NCI-H1436 (cell line): ENCODE data around the gene LRRC66.

Experiments
- DNase-seq: peaks from one replicate; lab custom pipeline; 2025; lab: John Stamatoyannopoulos, UW

LRRC66 gene, protein sequence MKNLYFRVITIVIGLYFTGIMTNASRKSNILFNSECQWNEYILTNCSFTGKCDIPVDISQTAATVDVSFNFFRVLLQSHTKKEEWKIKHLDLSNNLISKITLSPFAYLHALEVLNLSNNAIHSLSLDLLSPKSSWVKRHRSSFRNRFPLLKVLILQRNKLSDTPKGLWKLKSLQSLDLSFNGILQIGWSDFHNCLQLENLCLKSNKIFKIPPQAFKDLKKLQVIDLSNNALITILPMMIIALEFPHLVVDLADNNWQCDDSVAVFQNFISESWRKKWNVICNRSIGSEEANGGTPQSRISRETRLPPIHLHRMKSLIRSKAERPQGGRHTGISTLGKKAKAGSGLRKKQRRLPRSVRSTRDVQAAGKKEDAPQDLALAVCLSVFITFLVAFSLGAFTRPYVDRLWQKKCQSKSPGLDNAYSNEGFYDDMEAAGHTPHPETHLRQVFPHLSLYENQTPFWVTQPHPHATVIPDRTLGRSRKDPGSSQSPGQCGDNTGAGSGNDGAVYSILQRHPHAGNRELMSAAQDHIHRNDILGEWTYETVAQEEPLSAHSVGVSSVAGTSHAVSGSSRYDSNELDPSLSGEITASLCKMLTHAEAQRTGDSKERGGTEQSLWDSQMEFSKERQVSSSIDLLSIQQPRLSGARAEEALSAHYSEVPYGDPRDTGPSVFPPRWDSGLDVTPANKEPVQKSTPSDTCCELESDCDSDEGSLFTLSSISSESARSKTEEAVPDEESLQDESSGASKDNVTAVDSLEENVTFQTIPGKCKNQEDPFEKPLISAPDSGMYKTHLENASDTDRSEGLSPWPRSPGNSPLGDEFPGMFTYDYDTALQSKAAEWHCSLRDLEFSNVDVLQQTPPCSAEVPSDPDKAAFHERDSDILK

DNA sequence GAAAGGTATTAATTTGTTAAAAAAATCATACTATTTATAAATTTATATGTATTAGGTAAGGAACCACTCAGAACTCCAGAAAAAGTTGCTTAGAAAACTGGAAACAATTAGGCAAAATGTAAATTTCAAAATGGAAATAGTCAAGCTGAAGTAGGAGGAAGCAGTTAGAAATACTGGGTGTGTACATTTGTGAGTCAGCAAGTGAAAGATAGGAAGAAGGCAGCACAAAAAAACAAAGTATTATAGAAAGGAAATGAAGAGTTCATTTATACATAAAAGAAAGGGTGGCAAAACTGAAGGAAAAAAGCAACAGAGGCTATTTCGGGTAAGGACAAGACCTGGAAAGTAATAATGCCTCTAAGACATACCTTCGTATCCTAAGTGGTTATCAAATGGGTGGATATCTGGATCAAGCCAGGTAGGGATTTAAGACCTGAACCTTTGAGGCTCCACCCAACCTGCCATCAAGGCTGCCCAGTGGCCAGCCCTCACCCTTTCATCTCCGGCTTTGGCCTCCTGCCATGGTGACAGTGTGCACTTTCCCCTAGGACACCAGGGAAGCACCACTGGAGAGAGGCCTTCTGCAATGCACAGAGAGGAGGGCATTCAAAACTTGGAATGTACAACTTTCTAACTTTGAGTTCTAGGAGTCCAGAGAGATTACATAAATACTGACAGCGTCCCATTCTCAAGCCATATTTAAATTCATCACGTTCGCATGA is at the start of gene LRRC66:
Gene LRRC66 (minus strand): TSS at position 428 of the 722 bp plus-strand sequence. CDS start 2,750 bp downstream, outside the sequence.
- no peak for DNase-seq

DNA sequence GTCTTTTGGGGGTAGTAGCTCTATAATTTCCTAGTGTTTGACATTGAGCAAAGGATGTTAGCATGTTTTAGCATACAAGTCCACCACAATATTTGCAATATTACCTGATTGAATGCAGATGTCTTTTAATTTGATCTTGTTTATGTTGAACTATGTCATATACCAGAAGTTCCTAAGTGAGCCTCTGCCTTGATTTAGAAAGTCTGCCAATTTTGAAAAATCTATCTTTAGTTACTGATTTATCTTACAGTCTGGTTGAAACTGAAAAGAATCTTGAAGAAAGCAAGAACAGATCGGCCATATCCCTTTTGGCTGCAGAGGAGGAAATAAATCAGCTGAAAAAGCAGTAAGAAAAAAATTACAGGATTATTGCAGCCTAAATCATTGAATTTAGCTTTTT is 49.4 kb upstream of the LRRC66 start:
- DNase-seq: no peak

DNA sequence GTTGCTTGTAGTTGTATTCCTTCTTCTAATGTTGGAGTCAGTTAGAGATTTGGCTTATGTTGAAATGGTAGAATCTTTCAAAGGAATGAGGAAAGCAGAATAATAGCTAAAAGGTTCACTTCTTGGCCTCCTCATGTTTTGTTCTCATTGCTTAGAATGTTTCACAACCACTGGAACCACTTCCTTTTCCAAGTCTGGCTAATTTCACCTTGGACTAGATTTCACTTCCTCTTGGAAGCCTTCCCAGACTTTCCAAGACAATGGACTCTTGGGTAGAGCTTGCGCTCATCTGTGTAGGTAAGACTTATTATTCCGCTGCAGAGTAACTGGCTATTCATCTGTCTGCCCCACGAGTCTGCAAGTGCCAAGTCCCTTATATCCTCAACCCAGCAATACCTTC is 39.2 kb upstream of the LRRC66 start:
- DNase-seq: no peak

DNA sequence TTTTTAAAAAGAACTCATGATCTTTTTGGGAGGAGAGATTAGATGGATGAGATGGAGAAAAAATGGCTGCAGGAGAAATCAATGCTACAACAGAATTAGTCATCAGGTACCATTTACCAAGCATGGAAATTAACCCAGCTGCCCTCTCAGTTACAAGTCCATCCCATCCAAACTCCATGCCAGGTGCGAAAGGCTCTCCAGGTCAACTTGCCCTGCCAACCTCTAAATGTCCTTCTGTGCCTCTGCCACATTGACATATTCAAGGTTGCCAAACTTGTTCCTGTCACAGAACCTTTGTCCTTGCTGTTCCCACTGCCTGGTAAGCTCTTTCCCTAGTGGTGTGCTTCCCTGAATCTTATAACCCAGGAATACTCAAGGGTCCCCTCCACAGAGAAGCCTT is 38.1 kb upstream of the LRRC66 start:
- DNase-seq: no peak

DNA sequence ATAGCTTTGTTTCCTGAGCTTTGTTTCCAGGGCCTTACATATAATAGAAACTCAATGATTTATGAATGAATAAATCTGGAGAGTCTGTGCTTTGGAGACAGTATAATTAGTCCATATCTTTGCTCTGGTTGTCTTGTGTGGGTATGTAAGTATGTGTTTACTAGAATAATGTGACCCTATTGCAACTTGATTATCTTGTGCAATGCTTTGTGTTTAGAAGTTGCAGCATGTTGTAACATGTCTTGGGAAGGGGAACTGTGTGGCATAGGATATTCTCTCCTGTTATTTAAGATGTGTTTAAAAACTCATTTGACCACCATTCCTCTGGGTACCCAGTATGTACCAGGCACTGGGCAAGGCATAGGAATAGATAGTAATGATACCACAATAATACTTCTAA is 37.0 kb upstream of the LRRC66 start:
- DNase-seq: no peak

DNA sequence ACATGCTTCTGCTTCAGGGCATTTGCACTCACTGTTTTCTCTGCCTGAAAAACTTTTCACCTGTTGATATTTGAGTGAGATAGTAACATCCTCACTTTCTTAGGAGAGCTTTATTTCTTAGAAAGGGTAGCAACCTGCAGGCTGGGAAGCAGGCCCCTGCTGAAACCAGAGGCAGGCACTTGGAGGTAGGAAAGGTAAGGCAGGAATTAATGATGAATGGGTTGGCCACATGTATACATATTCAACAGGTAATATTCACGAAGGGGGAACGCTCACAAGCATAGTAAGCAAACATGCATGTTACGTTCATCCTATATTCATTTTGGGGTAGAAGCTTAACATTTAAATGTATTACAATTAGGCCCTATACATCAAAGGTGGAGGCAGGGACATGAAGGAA is 34.1 kb upstream of the LRRC66 start:
- DNase-seq: no peak

DNA sequence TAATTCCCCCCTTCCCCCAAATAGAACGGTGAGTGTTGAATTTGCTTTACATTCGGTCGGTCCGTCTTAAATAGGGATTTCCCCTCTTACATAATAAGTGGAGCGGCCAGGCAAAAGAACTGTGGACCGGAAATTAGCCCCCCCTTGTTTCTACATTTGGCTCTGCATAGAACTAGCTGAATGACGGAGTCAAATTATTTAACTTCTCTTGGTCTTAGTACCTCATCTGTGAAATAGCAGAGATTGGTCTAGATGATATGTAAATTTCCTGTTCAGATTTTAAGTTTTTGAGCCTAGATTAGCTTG is 32.3 kb upstream of the LRRC66 start:
- DNase-seq: no peak

DNA sequence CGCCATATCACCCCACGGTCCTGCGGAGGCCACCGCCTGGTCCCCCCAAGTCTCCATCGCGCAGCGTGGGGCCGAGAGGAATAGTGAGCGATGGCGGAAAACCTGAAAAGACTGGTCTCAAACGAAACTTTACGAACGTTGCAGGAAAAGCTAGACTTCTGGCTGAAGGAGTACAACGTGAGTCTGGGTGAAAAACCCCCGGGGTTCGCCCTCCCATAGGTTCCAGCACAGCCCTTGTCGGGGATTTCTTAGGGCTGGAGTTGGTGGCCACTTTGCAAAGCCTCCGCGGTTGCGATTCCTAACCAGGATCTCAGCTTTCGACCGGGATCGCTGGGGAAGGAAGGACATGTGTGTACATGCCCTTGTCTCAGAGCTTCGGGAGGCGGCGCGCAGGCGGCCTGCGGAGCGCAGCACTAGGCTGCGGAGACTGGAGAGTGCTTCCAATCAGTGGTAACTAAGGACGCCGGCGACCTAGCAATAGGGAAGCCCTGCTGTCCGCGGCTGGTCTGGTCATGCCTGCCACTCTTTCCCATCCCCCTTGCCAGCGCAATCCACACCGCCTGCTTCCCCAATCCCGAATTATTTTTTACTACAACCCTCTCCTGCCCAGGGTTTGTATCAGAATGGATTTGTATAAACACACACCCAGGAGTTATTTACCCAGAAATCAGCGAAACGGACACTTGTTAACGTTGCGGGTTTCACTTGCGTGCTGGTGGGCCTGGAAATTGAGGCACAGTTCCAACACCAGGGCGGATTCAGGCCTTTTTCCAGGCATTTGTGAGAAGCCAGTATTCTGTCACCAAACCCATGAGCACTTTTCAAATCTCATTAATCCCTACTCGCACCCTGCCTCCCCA is 31.7 kb upstream of the LRRC66 start:
- DNase-seq: peak; percentile 20

DNA sequence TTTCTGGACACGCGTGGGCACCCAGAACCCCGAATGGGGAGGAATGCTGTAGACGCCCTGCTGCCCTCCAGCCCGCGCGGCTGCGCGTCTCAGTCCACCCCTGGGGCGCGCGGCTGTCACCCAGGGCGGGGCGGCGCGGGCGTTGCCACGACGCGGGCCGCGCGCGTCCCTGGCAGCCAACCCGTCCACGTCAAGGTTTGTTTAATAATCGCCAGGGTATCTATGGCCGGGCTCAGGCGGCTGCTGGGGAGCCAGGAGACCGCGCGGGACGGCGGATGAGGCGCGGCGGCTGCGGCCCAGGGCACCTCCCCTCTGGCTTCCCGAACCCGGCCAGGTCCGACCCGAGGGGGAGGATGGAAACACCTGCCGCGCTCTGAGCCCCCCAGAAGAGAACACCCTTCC is 31.1 kb upstream of the LRRC66 start, which contains the start of gene SPATA18:
Gene SPATA18 (plus strand): TSS at position 92 of the 402 bp plus-strand sequence. CDS start 401 bp downstream, outside the sequence.
- DNase-seq: no peak

DNA sequence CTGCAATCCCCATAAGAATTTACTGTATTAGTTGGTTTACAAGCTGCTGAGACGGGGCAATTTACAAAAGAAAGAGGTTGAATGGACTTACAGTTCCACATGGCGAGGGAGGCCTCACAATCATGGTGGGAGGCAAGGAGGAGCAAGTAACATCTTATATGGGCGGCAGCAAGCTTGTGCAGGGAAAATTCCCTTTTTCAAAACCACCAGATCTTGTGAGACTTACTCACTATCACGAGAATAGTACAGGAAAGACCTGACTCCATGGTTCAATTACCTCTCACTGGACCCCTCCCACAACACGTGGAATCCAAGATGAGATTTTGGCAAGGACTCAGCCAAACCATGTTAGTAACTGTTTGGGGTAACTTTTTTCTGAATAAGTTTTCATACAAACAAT is 29.1 kb upstream of the LRRC66 start:
- DNase-seq: no peak

DNA sequence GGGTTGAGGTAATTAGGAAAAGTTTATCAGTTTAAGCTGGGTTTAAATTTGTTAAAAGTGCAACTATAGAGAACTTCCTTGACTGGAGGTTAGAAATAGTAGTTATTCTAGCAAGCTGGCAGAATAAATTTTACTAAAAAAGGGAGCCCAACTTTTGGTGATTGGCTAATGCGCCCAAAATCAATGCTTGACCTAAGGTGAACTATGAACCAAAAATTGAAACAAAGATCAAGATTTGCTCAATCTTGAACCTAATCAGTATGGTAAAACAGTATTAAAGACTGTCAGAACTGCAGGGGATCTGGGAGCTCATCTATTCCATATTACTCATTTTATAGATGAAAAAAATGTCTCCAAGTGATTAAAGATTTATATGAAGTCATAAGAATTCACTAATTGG is 24.9 kb upstream of the LRRC66 start:
- no peak for DNase-seq

DNA sequence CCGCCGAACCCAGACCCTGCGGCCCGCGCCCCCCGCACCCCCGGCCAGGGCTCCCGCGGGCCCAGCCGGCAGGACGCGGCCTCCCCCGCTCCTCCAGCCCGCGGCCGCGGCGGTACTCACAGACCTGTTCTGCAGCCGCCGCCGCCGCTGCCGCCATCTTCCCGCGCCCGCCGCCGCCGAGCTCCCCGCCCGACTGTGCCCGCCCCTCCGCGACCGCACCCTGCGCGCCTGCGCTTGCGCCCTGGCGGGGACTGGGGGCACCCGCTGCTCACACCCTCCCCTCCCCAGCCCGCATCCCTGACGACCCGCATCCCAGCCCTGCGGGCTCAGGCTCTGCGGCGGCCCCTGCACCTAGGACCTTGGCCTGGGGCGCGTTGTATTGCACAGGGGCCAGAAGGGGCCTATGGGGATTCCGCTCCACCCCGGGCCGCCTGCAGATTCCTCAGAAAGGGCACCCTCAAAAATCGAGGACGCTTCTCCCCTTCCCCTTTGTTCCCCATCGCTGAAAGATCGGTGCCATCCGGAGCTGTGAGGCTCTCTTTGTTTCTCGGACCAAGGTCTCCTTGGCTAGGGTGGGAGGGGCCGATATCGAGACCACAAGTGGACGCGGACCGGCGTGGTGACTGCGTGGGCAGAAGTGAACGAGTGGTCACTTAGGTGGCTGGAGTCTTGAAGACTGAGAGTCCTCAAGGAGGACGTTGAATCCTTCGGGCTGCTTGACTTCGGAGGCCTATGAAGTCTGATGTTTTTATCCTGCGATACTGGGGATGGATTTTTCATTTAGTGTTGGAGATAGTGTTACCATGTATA is 18.1 kb upstream of the LRRC66 start, which contains the start of gene SGCB:
Gene SGCB (minus strand): TSS at position 197 of the 810 bp plus-strand sequence. CDS start 40 bp downstream, at position 157.
- DNase-seq: peak; percentile 39

DNA sequence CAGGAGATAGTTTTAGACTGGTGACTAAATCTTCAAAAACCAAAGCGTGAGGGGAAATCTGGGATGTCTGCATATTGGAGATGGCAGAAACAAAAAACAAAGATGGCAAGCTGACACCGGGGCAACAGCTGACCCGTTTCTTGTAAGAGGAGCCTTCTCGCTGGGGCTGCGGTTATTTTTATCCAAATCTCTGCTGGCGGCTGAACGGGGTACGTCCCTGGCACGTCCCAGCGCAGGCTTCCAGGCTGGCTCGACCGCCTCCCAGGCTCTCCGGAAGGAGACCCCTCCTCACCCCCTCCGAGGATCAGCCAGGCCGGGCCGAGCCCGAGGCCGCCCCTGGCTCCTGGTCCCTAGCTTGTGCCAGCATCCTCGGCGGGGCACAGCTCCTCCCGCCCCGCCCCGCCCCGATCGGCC is 17.5 kb upstream of the LRRC66 start:
- DNase-seq: peak; percentile 27

DNA sequence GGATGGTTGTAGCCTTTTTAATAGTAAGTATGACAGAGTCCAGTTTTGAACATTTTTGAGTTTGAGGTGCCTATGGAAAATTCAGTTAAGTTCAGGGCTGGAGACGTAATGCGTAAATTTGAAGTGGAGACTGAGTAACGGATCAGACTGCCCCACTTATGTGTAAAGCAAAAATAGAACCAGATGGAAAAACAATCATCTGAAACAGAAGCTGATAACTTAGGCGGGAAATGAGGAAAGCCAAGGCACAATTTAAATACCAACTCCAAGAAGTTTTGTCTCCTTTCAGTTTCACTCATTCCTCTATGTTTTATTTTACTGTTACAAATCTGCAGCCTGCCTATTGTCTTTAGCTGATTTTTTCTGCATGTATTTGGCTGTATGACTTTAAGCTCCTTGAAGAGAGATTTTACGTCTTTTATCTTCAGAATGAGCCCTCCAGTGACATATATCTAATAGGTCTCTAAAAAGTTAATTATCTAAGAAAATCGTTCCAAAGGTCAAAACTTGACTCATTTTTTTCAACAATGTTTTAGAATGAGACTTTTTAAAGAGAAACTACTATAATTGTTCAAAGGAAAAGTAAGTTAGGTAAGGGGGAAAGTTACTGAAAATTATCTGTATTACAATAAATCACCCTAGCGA is 16.8 kb upstream of the LRRC66 start:
- no peak for DNase-seq

DNA sequence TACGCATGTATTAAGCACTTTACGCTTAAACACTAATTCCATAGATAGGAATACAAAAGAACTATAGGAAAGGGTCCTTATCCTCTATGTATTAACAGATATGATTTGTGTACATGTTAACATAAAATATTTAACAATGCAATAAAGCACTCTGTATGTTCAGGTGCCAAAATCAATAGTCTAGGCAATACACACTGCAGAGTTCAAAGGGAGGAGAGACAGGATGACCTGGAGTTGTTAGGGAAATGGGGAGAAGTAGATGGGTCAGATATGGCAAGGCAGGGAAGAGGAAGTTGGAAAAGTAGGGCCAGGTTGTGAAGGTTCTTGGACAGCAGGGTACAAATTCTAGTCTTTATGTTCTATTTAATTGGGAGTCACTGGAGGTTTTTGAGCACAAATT is 15.0 kb upstream of the LRRC66 start:
- DNase-seq: no peak

DNA sequence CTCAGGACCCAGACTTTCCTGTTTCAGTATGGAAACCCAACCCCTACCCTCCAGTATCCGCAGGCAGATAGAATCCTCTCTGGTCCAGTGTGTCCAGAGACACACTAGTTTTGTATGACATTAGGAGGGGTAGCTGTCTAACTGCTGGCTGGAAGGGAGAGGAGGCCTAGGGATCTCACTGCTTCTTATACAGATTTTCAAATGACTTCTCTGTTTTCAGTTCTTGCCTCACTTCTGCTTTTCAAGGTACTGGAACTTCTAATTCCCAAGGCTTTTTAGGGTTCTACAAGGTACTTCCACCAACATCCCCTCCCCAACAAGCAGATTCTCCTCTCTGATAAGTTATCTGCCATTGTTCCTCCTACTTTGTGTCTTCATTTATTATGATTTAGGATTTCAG is 11.8 kb upstream of the LRRC66 start:
- DNase-seq: no peak

DNA sequence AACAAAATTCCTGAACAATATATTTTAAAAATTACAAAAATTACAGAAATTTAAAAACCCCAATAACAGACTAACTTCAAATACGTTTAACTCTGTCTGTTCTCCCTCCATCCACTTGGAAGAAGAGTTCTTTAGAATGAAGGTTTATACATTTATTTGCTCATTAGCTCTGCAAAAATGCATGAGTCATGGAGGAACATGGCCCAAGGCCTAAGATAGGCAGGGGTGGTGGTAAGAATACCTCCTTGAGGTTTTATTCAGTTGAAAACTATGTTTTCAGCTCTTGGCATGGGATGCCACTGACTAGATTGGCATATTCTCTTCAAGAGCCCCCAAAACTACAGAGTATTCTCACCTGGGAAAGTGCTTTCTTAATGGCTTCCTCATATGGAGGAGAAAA is 8.8 kb upstream of the LRRC66 start:
- DNase-seq: no peak

DNA sequence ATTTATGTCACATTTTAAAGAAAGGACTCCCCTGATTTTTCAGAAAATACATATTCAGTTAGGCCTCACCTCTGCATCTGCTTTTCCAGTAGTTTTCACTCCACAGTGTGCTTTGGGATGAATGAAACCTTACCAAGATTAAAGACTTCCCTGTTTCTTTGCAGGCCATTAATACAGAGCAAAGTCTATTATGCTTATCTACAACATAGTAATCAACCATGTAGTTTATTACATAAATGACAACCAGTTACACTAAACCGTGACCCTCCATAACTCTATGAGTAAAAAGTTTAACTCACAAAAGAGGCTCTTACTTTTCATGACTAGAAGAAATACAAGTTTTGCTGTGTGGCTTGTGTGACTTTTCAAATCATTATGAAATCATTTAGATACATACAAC is 2.3 kb downstream of the LRRC66 start:
- DNase-seq: no peak

DNA sequence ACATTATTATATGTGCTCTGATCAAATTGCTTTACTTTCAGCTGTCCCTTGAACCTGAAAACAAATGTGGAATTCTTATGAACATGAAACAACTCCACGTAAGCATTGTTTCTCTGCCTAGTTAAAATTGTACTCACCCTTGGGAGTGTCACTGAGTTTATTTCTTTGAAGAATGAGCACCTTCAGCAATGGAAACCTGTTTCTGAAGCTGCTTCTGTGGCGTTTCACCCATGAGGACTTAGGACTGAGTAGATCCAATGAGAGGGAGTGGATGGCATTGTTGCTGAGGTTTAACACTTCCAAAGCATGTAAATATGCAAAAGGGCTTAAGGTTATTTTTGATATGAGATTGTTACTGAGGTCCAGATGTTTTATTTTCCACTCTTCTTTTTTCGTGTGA is 3.2 kb downstream of the LRRC66 start:
- DNase-seq: no peak

DNA sequence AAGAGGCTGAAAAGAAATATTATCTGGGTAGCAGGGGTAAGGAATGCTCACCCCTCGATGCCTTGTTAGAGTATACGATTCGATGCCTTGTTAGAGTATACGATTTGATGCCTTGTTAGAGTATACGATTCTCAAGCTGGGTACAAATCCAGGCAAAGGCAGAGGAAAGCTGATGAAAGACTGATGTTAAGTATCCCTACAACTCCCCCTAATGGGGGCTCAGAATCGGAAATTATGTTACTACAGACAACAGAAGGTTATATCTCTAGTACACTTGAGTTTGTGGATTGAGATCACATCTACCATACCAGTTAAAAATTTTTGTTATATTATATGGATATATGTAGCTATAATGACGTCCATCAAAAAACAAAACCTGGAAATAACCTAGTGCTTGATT is 4.8 kb downstream of the LRRC66 start:
- DNase-seq: no peak
